Loucy (cell line): ENCODE data around the gene TRPM3.

Experiments used
- H2AFZ ChIP-seq: fragments of 200-600 bp; sonication (generic); 2 replicates; pipeline ENCODE4 v1.6.0; 2016; ENCODE audit warnings: antibody characterized with exemption, mild to moderate bottlenecking, low read length, moderate library complexity
- H3F3A ChIP-seq: fragments of 200-600 bp; 2 replicates; pipeline ENCODE4 v1.6.0; 2016; ENCODE audit warnings: antibody characterized with exemption, low read depth, mild to moderate bottlenecking
- H3K27me3 ChIP-seq: fragments of 200-600 bp; sonication (generic); 2 replicates; pipeline ENCODE4 v1.6.1; 2014; ENCODE audit warnings: low read length, mild to moderate bottlenecking; ENCODE audit not compliant: insufficient read depth, poor library complexity, severe bottlenecking
- H3K36me3 ChIP-seq: fragments of 200-600 bp; sonication (generic); 2 replicates; pipeline ENCODE4 v1.6.1; 2016; ENCODE audit warnings: low read length; ENCODE audit not compliant: insufficient read depth
- H3K4me1 ChIP-seq: fragments of 200-600 bp; sonication (generic); 2 replicates; pipeline ENCODE4 v1.5.1; 2014; ENCODE audit warnings: low read length, mild to moderate bottlenecking; ENCODE audit not compliant: insufficient read depth, poor library complexity, severe bottlenecking
- H3K4me2 ChIP-seq: fragments of 200-600 bp; sonication (generic); 2 replicates; pipeline ENCODE4 v1.6.0; 2014; ENCODE audit warnings: antibody characterized with exemption, low read length, low read depth, mild to moderate bottlenecking; ENCODE audit not compliant: poor library complexity, severe bottlenecking
- H3K4me3 ChIP-seq: fragments of 200-600 bp; sonication (generic); 2 replicates; pipeline ENCODE4 v1.5.1; 2014; ENCODE audit warnings: low read length, mild to moderate bottlenecking, mixed read lengths; ENCODE audit not compliant: poor library complexity, severe bottlenecking
- H3K79me2 ChIP-seq: fragments of 200-600 bp; sonication (generic); 2 replicates; pipeline ENCODE4 v1.6.1; 2014; ENCODE audit warnings: low read length; ENCODE audit not compliant: insufficient read depth
- H3K9ac ChIP-seq: fragments of 200-600 bp; sonication (generic); 2 replicates; pipeline ENCODE4 v1.6.0; 2014; ENCODE audit warnings: mild to moderate bottlenecking, low read depth, low read length, moderate library complexity; ENCODE audit not compliant: poor library complexity, severe bottlenecking
- H3K9me2 ChIP-seq: fragments of 200-600 bp; sonication (generic); replicated peaks from 2 replicates; pipeline ENCODE4 v1.6.1; 2016; ENCODE audit warnings: low read depth, low read length, mixed read lengths
- H3K9me3 ChIP-seq: fragments of 200-600 bp; sonication (generic); 2 replicates; pipeline ENCODE4 v1.6.1; 2014; ENCODE audit warnings: mild to moderate bottlenecking, antibody characterized with exemption, low read length, low read depth; ENCODE audit not compliant: insufficient read depth
- H4K20me1 ChIP-seq: fragments of 200-600 bp; sonication (generic); 2 replicates; pipeline ENCODE4 v1.6.0; 2014; ENCODE audit warnings: antibody characterized with exemption, low read length, mild to moderate bottlenecking; ENCODE audit not compliant: insufficient read depth, poor library complexity, severe bottlenecking
- EZH2phosphoT487 ChIP-seq: fragments of 200-600 bp; IDR thresholded peaks from 2 replicates; pipeline ENCODE4 v1.6.1; 2018; ENCODE audit warnings: antibody characterized with exemption, mild to moderate bottlenecking, moderate library complexity, borderline replicate concordance
- TF ChIP-seq, protein P1 (sequence below): fragments of 200-600 bp; sonication (generic); conservative IDR thresholded peaks from 2 replicates; pipeline ENCODE4 v1.5.1; 2014; ENCODE audit warnings: mild to moderate bottlenecking, antibody characterized with exemption, low read length

TRPM3 gene

DNA sequence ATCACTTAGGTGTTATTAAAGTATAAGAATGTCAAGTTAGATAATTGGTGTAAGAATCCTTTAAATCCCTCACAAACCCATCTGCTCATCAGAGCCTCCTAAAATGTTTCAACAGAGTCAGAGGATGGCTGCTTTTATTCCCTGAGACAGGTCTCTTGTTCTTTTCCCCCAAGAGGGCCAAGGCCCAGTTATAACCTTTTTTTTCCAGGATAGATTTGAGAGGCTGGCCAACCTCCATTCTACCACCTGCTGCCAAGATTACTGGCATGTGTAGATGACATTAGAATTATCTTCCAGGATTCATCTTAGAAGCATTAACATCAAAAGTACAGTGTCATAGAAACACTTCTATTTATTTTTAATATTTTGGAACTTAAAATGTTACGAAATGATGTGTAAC lies 305.1 kb downstream of the TRPM3 start:
- Histone ChIP-seq H2AFZ (no peak overlapping the region), H3K4me2 (no peak overlapping the region), H4K20me1 (no peaks in the 10 kb centered on the region), H3K9me3 (no peaks in the 10 kb centered on the region), H3K9ac (no peak overlapping the region), H3F3A (no peaks in the 10 kb centered on the region), H3K9me2 (no peaks in the 10 kb centered on the region), H3K27me3 (no peaks in the 10 kb centered on the region), H3K4me3 (no peak overlapping the region), H3K4me1 (no peaks in the 10 kb centered on the region), H3K36me3 (no peaks in the 10 kb centered on the region), H3K79me2 (no peaks in the 10 kb centered on the region)
- TF ChIP-seq EZH2phosphoT487, result no peak

DNA sequence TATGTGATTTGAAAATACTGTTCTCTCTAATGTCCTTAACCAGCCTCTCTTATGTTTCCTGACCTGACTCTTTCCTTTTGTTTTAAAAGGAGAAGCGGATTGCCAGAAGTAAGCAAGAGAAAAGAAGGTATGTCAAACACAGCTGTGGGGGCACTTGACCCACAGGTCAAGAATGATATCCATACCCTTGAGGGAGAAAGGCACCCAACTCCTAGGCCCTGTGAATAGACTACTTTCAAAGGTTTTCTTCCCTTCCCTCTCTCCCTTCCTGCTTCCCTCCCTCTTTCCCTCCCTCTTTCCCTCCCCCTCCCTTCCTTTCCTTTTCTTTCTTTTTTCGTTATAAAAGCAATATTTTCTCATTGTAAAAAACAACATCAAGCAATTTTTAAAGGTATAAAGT lies 306.8 kb downstream of the TRPM3 start:
- no peak overlapping the region for H3K4me3 ChIP-seq
- H3K9me2 ChIP-seq, result no peaks in the 10 kb centered on the region
- H3K36me3 ChIP-seq, result no peaks in the 10 kb centered on the region
- no peaks in the 10 kb centered on the region for H3F3A ChIP-seq
- H3K9me3 ChIP-seq, result no peaks in the 10 kb centered on the region
- H2AFZ ChIP-seq, result no peak overlapping the region
- no peaks in the 10 kb centered on the region for H3K4me1 ChIP-seq
- TF ChIP-seq EZH2phosphoT487, result no peak
- TF ChIP-seq, protein P1, sequence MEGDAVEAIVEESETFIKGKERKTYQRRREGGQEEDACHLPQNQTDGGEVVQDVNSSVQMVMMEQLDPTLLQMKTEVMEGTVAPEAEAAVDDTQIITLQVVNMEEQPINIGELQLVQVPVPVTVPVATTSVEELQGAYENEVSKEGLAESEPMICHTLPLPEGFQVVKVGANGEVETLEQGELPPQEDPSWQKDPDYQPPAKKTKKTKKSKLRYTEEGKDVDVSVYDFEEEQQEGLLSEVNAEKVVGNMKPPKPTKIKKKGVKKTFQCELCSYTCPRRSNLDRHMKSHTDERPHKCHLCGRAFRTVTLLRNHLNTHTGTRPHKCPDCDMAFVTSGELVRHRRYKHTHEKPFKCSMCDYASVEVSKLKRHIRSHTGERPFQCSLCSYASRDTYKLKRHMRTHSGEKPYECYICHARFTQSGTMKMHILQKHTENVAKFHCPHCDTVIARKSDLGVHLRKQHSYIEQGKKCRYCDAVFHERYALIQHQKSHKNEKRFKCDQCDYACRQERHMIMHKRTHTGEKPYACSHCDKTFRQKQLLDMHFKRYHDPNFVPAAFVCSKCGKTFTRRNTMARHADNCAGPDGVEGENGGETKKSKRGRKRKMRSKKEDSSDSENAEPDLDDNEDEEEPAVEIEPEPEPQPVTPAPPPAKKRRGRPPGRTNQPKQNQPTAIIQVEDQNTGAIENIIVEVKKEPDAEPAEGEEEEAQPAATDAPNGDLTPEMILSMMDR, result no peak
- no peaks in the 10 kb centered on the region for H3K79me2 ChIP-seq
- no peak overlapping the region for H3K4me2 ChIP-seq
- no peak overlapping the region for H3K9ac ChIP-seq
- no peaks in the 10 kb centered on the region for H4K20me1 ChIP-seq
- no peaks in the 10 kb centered on the region for H3K27me3 ChIP-seq

DNA sequence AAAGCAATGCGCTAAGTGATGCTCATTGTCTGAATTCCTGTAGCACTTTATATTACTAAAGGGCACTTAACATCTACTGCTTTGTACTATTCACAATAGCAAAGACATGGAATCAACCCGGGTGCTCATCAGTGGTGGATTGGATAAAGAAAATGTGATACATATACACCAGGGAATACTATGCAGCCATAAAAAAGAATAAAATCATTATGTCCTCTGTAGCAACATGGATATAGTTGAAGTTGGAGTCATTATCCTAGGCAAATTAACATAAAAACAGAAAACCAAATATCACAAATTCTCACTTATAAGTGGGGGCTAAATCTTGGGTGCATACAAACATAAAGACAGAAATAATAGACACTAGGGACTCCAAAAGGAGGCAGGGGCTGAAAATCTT lies 308.3 kb downstream of the TRPM3 start:
- no peak overlapping the region for H3K4me3 ChIP-seq
- no peaks in the 10 kb centered on the region for H3K4me1 ChIP-seq
- no peak overlapping the region for H3K4me2 ChIP-seq
- no peak overlapping the region for H3K9ac ChIP-seq
- H3K36me3 ChIP-seq, result no peaks in the 10 kb centered on the region
- H3K9me3 ChIP-seq, result no peaks in the 10 kb centered on the region
- no peak overlapping the region for H2AFZ ChIP-seq
- no peaks in the 10 kb centered on the region for H3K79me2 ChIP-seq
- no peaks in the 10 kb centered on the region for H3F3A ChIP-seq
- H3K27me3 ChIP-seq, result no peaks in the 10 kb centered on the region
- TF ChIP-seq, protein P1, result no peak
- TF ChIP-seq EZH2phosphoT487, result no peak
- H4K20me1 ChIP-seq, result no peaks in the 10 kb centered on the region
- H3K9me2 ChIP-seq, result no peaks in the 10 kb centered on the region

DNA sequence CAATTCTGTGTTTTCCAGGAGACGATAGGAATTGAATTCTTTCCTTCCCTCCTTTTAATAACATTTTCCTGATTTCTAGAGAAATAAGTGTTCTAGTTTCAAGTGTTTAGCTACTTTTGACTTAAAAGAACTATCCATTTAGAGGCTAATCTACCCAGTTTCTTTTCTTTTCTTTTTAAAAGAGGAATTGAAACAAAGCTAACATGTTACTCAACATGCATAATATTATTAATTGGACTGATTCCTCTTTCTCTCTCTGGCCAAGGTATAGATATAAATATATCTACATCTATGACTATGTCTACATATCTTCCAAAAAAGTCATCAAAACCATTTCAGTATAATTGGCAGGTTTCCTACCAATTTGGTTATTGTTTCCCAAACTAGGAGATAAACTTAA lies 309.8 kb downstream of the TRPM3 start:
- Histone ChIP-seq H3K9me2 (no peaks in the 10 kb centered on the region), H3K4me2 (no peak overlapping the region), H3K9ac (no peak overlapping the region), H4K20me1 (no peaks in the 10 kb centered on the region), H3K36me3 (no peaks in the 10 kb centered on the region), H2AFZ (no peak overlapping the region), H3K27me3 (no peaks in the 10 kb centered on the region), H3K4me1 (no peaks in the 10 kb centered on the region), H3F3A (no peaks in the 10 kb centered on the region), H3K9me3 (no peaks in the 10 kb centered on the region), H3K4me3 (no peak overlapping the region), H3K79me2 (no peaks in the 10 kb centered on the region)
- no peak for TF ChIP-seq EZH2phosphoT487
- TF ChIP-seq, protein P1, result no peak
